Mononuclear cell (primary cell): ENCODE data around the gene SHLD2. TPM values are rescaled to one million over a fixed set of nuclear protein-coding genes. Genes with fewer than 3 reads are reported as not detected.
"Not testable (repeated sequence)": the region's sequence is repeated elsewhere in the genome, so short reads cannot be mapped to it uniquely, and the experiment has no call there.

Experiments used
- H3K27me3 ChIP-seq: 2 replicates; pipeline ENCODE4 v1.6.0; 2011; ENCODE audit warnings: low read length, control low read depth; ENCODE audit not compliant: insufficient read depth
- H3K4me1 ChIP-seq: 2 replicates; pipeline ENCODE4 v1.5.1; 2011; ENCODE audit warnings: mild to moderate bottlenecking, low read length, control low read depth; ENCODE audit not compliant: insufficient read depth
- H3K4me3 ChIP-seq: 2 replicates; pipeline ENCODE4 v1.5.1; 2011; ENCODE audit warnings: mild to moderate bottlenecking, low read length, moderate library complexity
- H3K9me3 ChIP-seq: 2 replicates; pipeline ENCODE4 v1.5.1; 2011; ENCODE audit warnings: low read depth, mild to moderate bottlenecking, control low read depth, low read length
- total RNA-seq: library from RNA; depleted of rRNA; stranded (reverse); fragments of >200 nt; gene quantifications from one replicate; pipeline ENCODE4 v1.2.3, GENCODE V29; 2012

SHLD2 gene
- total RNA-seq, 1 donor: 30.9 TPM

DNA sequence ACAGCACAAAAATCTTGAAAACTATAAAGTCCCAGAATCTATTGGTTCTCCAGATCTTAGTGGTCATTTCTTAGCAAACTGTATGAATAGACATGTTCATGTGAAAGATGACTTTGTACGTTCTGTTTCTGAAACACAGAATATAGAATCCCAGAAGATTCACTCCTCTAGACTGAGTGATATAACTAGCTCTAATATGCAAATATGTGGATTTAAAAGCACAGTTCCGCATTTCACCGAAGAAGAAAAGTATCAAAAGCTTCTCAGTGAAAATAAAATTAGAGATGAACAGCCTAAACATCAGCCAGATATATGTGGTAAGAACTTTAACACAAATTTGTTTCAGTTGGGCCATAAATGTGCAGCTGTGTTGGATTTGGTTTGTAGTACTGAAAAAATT lies 56.5 kb downstream of the SHLD2 start:
- H3K27me3 ChIP-seq, H3K4me1 ChIP-seq, H3K4me3 ChIP-seq, H3K9me3 ChIP-seq: not testable (repeated sequence)

GRCh38 chr10:87156841-87157240 lies 61.8 kb downstream of the SHLD2 start:
- not testable (repeated sequence) for H3K4me1 ChIP-seq, H3K27me3 ChIP-seq, H3K4me3 ChIP-seq, H3K9me3 ChIP-seq

- not testable (repeated sequence) for H3K4me3 ChIP-seq, H3K27me3 ChIP-seq, H3K4me1 ChIP-seq, H3K9me3 ChIP-seq
Measured at GRCh38 chr10:87157821-87158220, 62.8 kb downstream of the SHLD2 start.

- not testable (repeated sequence) for H3K4me3 ChIP-seq, H3K4me1 ChIP-seq, H3K9me3 ChIP-seq, H3K27me3 ChIP-seq
Measured at GRCh38 chr10:87162703-87163293, 67.8 kb downstream of the SHLD2 start.

GRCh38 chr10:87163414-87163813 lies 68.4 kb downstream of the SHLD2 start:
- H3K4me3 ChIP-seq, H3K27me3 ChIP-seq, H3K9me3 ChIP-seq, H3K4me1 ChIP-seq: not testable (repeated sequence)

DNA sequence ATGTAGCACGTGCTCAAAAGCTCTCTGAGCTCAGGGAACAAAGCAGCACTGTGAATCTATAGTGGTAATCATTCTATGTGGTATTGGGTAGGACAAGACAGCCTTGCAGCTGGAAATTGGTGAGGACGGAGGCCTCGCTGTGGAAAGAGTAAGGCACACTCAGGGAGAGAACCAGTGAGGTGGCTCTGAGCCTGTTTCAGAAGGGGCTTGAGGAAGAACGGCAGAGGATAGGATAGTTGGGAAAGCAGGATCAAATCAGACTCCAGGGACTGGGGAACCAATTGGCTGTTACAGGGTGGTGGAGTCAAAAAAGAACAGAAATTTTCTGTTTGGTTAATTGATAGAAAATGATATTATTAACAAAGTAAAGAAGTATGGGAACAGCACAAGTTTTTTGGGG lies 74.9 kb downstream of the SHLD2 start:
- H3K4me3 ChIP-seq, H3K4me1 ChIP-seq, H3K27me3 ChIP-seq, H3K9me3 ChIP-seq: not testable (repeated sequence)

- not testable (repeated sequence) for H3K4me1 ChIP-seq, H3K4me3 ChIP-seq, H3K9me3 ChIP-seq
Measured at GRCh38 chr10:87170705-87171104, 75.7 kb downstream of the SHLD2 start.

DNA sequence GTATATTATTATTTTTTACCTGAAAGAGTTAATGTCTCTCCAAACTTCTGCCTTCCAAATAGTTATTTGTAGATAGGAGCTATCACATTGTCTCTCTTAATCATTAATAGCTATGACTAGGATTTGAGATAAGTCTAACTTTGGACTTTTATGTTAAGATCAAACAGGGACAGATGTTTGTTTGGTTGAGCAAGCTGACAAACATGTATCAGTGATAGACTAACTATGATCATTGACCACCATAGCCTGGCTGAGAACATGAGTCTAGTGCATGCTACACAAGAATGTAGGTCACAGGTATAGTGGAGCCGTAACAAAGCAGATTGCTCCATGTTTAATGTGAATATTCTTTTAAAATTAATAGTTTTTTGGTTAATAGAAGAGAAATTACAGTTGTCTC lies 76.7 kb downstream of the SHLD2 start:
- not testable (repeated sequence) for H3K4me3 ChIP-seq, H3K9me3 ChIP-seq, H3K4me1 ChIP-seq, H3K27me3 ChIP-seq

More at GRCh38 chr10:87170705-87171104, 75.7 kb downstream of the SHLD2 start:
- H3K27me3 ChIP-seq: not testable (repeated sequence)

DNA sequence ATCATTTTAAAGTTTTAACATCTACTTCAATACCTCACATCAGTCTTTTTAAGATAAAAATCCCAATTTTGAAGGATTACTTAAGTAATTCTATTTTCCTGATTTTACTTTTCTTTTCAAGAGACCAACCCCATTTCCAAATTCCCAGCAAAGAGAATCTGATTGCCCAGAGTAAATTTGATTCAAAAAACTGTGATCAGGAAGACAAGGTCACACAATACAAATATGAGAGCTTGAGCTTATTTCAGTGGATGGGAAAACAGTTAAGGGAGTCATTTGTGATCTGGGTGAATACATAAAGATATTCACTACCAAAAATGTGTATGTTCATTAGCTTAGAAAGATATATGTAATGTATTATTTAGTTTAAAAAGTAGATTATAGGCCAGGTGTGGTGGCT lies 77.2 kb downstream of the SHLD2 start:
- not testable (repeated sequence) for H3K4me3 ChIP-seq, H3K27me3 ChIP-seq, H3K4me1 ChIP-seq, H3K9me3 ChIP-seq

DNA sequence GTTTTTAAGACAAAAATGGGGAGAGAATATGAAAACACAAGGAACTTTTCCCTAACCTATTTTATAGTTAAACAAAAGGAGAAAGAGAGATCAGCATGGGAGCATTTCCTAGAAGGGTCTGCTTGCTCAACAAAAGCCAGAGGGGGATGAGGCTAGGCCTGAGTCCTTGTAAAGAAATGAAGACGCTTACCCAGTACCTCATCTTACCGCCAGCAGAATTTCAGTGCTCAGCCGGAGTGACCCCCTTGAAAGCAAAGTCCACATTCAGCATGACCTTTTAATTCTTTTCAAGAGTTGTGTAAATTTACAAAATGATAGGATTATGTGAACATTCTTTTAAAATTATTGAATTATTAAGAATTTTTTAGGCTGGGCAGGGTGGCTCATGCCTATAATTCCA lies 82.6 kb downstream of the SHLD2 start:
- H3K27me3 ChIP-seq, H3K4me1 ChIP-seq, H3K4me3 ChIP-seq, H3K9me3 ChIP-seq: not testable (repeated sequence)

DNA sequence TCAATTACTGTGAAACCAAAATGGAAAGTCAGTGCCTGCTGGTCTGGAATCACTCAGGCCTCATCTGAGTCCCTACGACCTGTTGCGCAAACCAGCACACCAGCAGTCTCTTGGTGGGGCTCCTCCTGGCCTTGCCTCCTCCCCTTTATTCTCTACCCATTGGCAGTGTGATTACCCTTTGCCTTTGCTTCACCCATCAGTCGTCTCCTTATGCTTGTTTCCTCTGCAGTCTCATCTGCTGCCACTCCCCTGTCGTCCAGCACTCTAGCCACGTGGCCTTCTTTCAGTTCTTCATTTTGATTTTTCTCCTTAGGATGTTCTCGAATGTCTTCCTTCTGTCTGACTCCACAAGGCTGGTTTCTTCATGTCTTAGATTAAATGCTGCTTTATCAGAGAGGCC lies 89.4 kb downstream of the SHLD2 start:
- not testable (repeated sequence) for H3K4me3 ChIP-seq, H3K27me3 ChIP-seq, H3K9me3 ChIP-seq
- peaks cover 17% of the 10 kb centered on the region for H3K4me1 ChIP-seq

DNA sequence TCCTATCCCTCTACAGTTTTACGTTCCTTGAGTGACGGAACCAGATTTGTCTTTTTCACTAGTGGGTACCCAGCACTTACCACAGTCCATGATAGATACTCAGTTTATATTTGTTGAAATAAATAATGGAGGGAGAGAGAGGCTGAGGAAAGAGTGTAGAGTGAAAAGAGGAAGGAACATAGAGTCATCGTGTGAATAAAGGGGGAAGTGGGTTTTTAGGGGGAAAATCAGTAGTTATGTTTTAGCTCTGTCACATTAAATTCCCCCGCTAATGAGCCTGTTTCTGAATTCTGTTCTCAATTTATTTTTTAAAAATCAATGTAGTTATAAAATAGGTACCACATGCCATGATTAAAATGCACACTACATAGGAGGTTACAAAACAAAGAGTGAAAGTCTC lies 91.0 kb downstream of the SHLD2 start:
- H3K9me3 ChIP-seq, H3K27me3 ChIP-seq, H3K4me3 ChIP-seq: not testable (repeated sequence)
- peaks cover 17% of the 10 kb centered on the region for H3K4me1 ChIP-seq

DNA sequence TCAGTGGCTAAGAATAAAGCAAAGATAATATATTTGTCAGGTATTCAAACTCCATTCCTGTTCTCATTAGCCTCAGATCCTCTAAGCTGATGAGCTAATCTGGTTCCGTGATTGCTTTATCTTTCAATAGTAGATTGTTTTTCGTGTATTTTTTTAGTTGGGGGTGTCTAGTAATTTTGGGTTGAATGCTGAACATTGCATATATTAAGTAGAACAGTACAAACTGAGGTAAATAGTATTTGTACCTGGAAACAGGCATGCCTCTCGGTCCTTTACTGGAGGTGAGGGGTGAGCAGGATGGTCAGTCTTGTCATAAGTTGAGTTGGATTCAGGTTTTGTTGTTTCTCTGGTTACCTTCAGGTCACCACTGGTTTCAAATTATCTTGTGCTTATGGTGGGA lies 92.6 kb downstream of the SHLD2 start:
- not testable (repeated sequence) for H3K9me3 ChIP-seq, H3K27me3 ChIP-seq, H3K4me3 ChIP-seq
- peaks cover 17% of the 10 kb centered on the region for H3K4me1 ChIP-seq

DNA sequence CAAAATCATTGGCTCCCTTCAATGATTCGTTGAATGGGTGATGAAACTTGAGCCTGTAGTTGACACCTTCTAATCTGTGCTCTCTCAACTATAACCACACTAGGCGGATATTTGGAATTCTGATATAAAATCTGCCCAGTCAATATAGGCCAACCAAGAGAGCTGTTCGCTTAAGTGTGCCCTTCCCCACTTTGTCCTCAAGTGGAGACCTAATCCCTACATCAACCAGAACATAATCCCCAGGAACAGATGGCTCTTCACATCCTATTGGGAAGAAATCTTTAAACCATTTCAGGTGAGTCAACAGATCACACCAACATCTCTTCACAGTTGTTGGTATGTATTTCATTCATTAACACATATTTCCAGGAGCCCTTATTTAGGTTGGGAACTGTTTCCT lies 96.8 kb downstream of the SHLD2 start:
- not testable (repeated sequence) for H3K4me3 ChIP-seq, H3K4me1 ChIP-seq, H3K9me3 ChIP-seq, H3K27me3 ChIP-seq

DNA sequence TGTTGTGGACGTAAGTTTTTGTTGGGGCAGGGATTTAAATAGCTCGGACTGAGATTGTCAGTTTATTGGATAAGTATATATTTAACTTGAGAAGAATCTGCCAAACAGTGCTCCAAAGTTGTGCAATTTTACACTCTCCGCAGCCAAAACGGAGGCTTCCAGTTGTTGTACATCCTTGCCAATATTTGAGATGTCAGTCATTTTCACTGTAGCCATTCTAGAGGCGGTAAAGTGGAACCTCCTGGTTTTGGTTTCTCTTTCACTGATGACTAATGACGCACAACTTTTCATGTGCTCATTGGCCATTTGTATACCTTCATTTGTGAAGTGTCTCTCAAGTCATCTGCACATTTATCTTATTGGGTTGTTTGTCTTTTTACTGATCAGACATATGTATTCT lies 105.9 kb downstream of the SHLD2 start:
- H3K4me3 ChIP-seq, H3K9me3 ChIP-seq, H3K27me3 ChIP-seq, H3K4me1 ChIP-seq: not testable (repeated sequence)

DNA sequence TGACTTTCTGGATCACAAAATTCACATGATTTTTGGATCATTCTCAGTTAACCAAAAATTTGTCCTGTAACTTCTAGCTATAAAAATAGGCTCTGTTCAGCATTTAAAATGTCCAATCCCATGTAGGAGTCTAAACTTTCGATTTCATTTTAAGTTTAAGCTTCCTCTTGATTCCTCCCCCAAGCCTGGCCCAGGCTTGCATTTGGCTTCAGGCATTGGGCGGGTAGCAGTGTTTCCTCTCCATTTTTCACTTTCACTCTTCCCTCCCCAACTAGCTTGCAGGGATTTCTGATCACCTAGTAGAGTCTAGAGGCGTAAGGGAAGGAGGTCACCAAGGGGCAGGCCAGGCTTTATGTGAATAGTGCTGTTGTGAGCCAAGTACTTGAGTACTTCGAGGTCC lies 109.8 kb downstream of the SHLD2 start:
- H3K4me1 ChIP-seq, H3K9me3 ChIP-seq, H3K4me3 ChIP-seq, H3K27me3 ChIP-seq: not testable (repeated sequence)

- not testable (repeated sequence) for H3K27me3 ChIP-seq, H3K4me3 ChIP-seq, H3K4me1 ChIP-seq, H3K9me3 ChIP-seq
Measured at GRCh38 chr10:87206922-87207321, 111.9 kb downstream of the SHLD2 start.
